ENCODE results near the gene RO60.

RO60 gene

DNA sequence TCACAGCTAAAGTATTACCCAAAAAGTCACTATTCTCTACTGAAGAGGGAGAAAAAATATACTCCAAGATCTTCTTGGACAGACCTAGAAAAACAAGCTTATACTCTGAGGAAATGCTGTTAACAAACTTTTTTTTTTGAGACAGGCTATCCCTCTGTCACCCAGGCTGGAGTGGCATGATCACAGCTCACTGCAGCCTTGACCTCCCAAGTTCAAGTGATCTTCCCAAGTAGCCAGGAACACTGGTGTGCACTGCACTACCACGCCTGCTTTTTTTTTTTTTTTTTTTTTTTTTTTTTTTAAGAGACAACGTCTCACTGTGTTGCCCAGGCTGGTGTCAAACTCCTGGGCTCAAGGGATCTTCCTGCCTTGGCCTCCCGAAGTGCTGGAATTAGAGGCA is 28.5 kb downstream of the RO60 start:
- no peak overlapping the region for H3K4me3 ChIP-seq (ENCODE audit: low read depth in 1 of 2, low read length in 1 of 2)
- H3K36me3 ChIP-seq = peaks cover 55% of the 10 kb centered on the region
- H3K27ac ChIP-seq = no peak overlapping the region
- H3K9me3 ChIP-seq = no peaks in the 10 kb centered on the region
- TF ChIP-seq, protein P1, sequence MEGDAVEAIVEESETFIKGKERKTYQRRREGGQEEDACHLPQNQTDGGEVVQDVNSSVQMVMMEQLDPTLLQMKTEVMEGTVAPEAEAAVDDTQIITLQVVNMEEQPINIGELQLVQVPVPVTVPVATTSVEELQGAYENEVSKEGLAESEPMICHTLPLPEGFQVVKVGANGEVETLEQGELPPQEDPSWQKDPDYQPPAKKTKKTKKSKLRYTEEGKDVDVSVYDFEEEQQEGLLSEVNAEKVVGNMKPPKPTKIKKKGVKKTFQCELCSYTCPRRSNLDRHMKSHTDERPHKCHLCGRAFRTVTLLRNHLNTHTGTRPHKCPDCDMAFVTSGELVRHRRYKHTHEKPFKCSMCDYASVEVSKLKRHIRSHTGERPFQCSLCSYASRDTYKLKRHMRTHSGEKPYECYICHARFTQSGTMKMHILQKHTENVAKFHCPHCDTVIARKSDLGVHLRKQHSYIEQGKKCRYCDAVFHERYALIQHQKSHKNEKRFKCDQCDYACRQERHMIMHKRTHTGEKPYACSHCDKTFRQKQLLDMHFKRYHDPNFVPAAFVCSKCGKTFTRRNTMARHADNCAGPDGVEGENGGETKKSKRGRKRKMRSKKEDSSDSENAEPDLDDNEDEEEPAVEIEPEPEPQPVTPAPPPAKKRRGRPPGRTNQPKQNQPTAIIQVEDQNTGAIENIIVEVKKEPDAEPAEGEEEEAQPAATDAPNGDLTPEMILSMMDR (IDR thresholded peaks at IDR 0.05) = no peak
- no peaks in the 10 kb centered on the region for H3K4me1 ChIP-seq (ENCODE audit: control insufficient read depth in 1 of 2, insufficient read depth in 1 of 2, low read depth in 1 of 2, low read length in 1 of 2)
- no peaks in the 10 kb centered on the region for H3K27me3 ChIP-seq

DNA sequence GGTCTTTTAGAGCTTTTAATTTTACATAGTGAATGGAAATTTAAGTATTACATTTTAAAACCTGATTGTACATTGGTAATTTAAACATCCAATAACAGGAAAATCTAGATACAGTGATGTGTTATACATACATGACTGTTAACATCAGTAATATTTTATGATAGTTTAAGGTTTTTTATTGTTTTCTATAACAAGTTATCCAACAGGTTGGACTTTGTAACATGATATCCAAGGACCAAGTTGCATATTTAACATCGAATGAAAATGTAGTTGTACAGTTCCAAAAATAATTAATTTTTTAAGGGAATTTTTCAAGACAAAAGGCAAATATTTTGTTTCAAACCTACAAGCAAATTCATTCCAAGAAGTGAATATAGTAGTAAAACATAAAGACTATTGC is 31.5 kb downstream of the RO60 start:
- no peaks in the 10 kb centered on the region for H3K9me3 ChIP-seq

DNA sequence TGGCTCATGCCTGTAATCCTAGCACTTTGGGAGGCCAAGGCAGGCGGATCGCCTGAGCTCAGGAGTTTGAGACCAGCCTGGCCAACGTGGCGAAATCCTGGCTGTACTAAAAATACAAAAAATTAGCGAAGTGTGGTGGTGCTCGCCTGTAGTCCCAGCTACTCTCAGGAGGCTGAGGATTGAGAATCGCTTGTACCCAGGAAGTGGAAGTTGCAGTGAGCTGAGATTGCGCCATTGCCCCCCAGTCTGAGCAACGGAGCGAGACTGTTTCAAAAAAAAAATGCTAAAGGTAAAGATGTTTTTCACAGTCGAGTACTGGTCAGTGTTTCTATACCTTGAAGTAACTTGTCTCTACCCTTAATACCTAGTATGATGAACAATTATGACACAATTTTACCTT is 34.7 kb downstream of the RO60 start:
- H3K36me3 ChIP-seq = peaks cover 62% of the 10 kb centered on the region
- H3K4me1 ChIP-seq (ENCODE audit: control insufficient read depth in 1 of 2, insufficient read depth in 1 of 2, low read depth in 1 of 2, low read length in 1 of 2) = peaks cover 9 to 12% of the 10 kb centered on the region in 2 experiments
- H3K27ac ChIP-seq = peak overlapping the region; percentile 57
- no peaks in the 10 kb centered on the region for H3K9me3 ChIP-seq
- H3K27me3 ChIP-seq = no peaks in the 10 kb centered on the region
- H3K4me3 ChIP-seq (ENCODE audit: low read depth in 1 of 2, low read length in 1 of 2) = no peak overlapping the region
- TF ChIP-seq, protein P1 (IDR thresholded peaks at IDR 0.05) = no peak

More for the DNA sequence above, 31.5 kb downstream of the RO60 start:
- TF ChIP-seq, protein P1 (IDR thresholded peaks at IDR 0.05) = no peak
- Histone ChIP-seq H3K36me3 (peaks cover 39% of the 10 kb centered on the region), H3K27me3 (no peaks in the 10 kb centered on the region), H3K4me3 (ENCODE audit: low read depth in 1 of 2, low read length in 1 of 2) (no peak overlapping the region), H3K4me1 (ENCODE audit: control insufficient read depth in 1 of 2, insufficient read depth in 1 of 2, low read depth in 1 of 2, low read length in 1 of 2) (peaks cover 9 to 12% of the 10 kb centered on the region in 2 experiments), H3K27ac (no peak overlapping the region)

DNA sequence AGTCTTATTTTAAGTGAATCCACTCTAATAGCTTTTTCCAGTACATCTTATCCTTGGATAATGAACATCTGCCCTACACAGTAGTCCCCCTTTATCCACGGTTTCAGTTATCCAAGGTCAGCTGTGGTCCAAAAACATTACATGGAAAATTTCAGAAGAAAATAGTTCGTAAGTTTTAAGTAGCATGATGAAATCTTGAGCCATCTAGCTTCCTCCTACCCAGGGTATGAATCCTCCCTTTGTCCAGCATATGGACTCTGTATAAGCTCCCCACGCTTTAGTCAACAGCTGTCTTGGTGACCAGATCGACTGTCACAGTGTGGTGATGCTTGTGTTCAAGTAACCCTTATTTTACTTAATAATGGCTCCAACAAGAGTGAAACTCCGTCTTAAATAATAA is 43.2 kb downstream of the RO60 start:
- Histone ChIP-seq H3K9me3 (no peaks in the 10 kb centered on the region), H3K4me1 (ENCODE audit: control insufficient read depth in 1 of 2, insufficient read depth in 1 of 2, low read depth in 1 of 2, low read length in 1 of 2) (peaks cover 29 to 31% of the 10 kb centered on the region in 2 experiments), H3K4me3 (ENCODE audit: low read depth in 1 of 2, low read length in 1 of 2) (no peak overlapping the region), H3K27ac (no peak overlapping the region), H3K27me3 (no peaks in the 10 kb centered on the region), H3K36me3 (peaks cover 27% of the 10 kb centered on the region)
- TF ChIP-seq, protein P1 (IDR thresholded peaks at IDR 0.05) = no peak

DNA sequence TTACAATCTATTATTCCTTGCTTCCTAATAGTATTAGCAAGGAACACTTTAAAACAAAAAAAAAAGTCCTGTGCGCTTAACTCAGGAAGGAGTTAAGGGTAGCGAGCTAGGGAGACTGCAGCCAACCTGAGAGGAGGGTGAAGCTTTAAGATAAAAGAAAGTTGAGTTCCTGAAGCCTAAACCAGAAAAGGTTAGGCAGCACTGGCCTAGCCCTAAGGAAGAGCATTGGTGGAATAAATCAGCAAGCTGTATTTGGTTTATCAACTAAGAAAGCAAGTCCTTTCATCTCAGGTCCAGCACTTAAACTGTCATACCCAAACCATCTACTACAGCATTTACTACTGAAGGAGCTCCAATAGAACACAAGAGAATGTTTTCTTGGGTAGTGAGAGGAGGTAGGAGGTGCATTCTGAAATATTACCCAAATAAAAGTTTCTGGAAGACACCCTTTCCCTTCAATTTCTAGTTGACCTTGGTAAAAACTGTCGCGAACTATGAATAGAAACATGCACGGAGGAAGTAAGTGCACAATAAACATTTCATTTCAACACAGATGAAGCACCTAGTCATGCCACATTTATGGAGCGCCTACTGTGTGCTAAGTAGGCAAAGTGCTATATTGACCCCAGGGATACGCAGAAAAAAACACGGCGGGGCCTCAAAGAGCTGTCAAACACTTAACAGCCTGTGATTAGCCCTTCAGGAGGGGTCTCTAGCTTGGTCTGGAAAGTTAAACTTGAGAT is 44.5 kb downstream of the RO60 start:
- peaks cover 15% of the 10 kb centered on the region for H3K36me3 ChIP-seq
- H3K27me3 ChIP-seq = no peaks in the 10 kb centered on the region
- peaks cover 29 to 31% of the 10 kb centered on the region in 2 experiments for H3K4me1 ChIP-seq (ENCODE audit: control insufficient read depth in 1 of 2, insufficient read depth in 1 of 2, low read depth in 1 of 2, low read length in 1 of 2)
- TF ChIP-seq, protein P1 (IDR thresholded peaks at IDR 0.05) = no peak
- H3K27ac ChIP-seq = peak overlapping the region; percentile 89
- peak overlapping the region; percentile 74 to 84 for H3K4me3 ChIP-seq (ENCODE audit: low read depth in 1 of 2, low read length in 1 of 2)
- H3K9me3 ChIP-seq = no peaks in the 10 kb centered on the region

Data from neutrophil (primary cell).